WTC11 (cell line): Measurements from ENCODE around the gene NFX1.

ENCODE experiments used
- ATF2 ChIP-seq: sonication (generic); formaldehyde crosslinking; IDR thresholded peaks from 2 replicates; pipeline ENCODE4 v1.8.1; 2022; ENCODE audit warnings: low read depth, missing genetic modification reagents, borderline replicate concordance
- CBFB ChIP-seq: sonication (generic); formaldehyde crosslinking; IDR thresholded peaks from 2 replicates; pipeline ENCODE4 v1.8.1; 2022; ENCODE audit warnings: mild to moderate bottlenecking, low read depth, missing genetic modification reagents
- CREB1 ChIP-seq: sonication (generic); formaldehyde crosslinking; IDR thresholded peaks from 2 replicates; pipeline ENCODE4 v1.8.0; 2023; ENCODE audit warnings: mild to moderate bottlenecking, missing genetic modification reagents
- NR1H2 ChIP-seq: sonication (generic); formaldehyde crosslinking; IDR thresholded peaks from 2 replicates; pipeline ENCODE4 v1.9.0; 2021; ENCODE audit warnings: mild to moderate bottlenecking, moderate library complexity, missing genetic modification reagents
- NR3C1 ChIP-seq: sonication (generic); formaldehyde crosslinking; conservative IDR thresholded peaks from 2 replicates; pipeline ENCODE4 v1.8.1; 2023; ENCODE audit warnings: low read depth, mild to moderate bottlenecking, missing genetic modification reagents
- TEAD1 ChIP-seq: sonication (generic); formaldehyde crosslinking; IDR thresholded peaks from 2 replicates; pipeline ENCODE4 v1.8.0; 2022; ENCODE audit warnings: mild to moderate bottlenecking, missing genetic modification reagents
- TEAD4 ChIP-seq: sonication (generic); formaldehyde crosslinking; IDR thresholded peaks from 2 replicates; pipeline ENCODE4 v1.8.0; 2022; ENCODE audit warnings: mild to moderate bottlenecking, missing genetic modification reagents
- ZBTB21 ChIP-seq: sonication (generic); formaldehyde crosslinking; IDR thresholded peaks from 2 replicates; pipeline ENCODE4 v1.8.1; 2023; ENCODE audit warnings: mild to moderate bottlenecking, missing genetic modification reagents, borderline replicate concordance
- TF ChIP-seq, protein P1 (sequence below): sonication (generic); formaldehyde crosslinking; IDR thresholded peaks from 2 replicates; pipeline ENCODE4 v1.8.1; 2022; ENCODE audit warnings: mild to moderate bottlenecking, missing genetic modification reagents, moderate library complexity, borderline replicate concordance
- TF ChIP-seq, protein P2 (sequence below): fragments of 200-600 bp; IDR thresholded peaks from 2 replicates; pipeline ENCODE4 v1.8.0; 2022; ENCODE audit warnings: antibody characterized with exemption
- TF ChIP-seq, protein P3 (sequence below): sonication (generic); formaldehyde crosslinking; IDR thresholded peaks from 2 replicates; pipeline ENCODE4 v1.8.1; 2023; ENCODE audit warnings: mild to moderate bottlenecking, missing genetic modification reagents, moderate library complexity

- TF ChIP-seq, protein P1, sequence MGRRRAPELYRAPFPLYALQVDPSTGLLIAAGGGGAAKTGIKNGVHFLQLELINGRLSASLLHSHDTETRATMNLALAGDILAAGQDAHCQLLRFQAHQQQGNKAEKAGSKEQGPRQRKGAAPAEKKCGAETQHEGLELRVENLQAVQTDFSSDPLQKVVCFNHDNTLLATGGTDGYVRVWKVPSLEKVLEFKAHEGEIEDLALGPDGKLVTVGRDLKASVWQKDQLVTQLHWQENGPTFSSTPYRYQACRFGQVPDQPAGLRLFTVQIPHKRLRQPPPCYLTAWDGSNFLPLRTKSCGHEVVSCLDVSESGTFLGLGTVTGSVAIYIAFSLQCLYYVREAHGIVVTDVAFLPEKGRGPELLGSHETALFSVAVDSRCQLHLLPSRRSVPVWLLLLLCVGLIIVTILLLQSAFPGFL (CRISPR knock-in tag), result no peak
- TF ChIP-seq CBFB (CRISPR knock-in tag), result no peak
- TF ChIP-seq TEAD4, result no peak
- TF ChIP-seq, protein P2, sequence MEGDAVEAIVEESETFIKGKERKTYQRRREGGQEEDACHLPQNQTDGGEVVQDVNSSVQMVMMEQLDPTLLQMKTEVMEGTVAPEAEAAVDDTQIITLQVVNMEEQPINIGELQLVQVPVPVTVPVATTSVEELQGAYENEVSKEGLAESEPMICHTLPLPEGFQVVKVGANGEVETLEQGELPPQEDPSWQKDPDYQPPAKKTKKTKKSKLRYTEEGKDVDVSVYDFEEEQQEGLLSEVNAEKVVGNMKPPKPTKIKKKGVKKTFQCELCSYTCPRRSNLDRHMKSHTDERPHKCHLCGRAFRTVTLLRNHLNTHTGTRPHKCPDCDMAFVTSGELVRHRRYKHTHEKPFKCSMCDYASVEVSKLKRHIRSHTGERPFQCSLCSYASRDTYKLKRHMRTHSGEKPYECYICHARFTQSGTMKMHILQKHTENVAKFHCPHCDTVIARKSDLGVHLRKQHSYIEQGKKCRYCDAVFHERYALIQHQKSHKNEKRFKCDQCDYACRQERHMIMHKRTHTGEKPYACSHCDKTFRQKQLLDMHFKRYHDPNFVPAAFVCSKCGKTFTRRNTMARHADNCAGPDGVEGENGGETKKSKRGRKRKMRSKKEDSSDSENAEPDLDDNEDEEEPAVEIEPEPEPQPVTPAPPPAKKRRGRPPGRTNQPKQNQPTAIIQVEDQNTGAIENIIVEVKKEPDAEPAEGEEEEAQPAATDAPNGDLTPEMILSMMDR, result no peak
- TF ChIP-seq ATF2 (CRISPR knock-in tag), result no peak
- no peak for TF ChIP-seq CREB1 (CRISPR knock-in tag)
- TF ChIP-seq NR3C1 (CRISPR knock-in tag), result no peak
- TF ChIP-seq TEAD1 (CRISPR knock-in tag), result no peak
- TF ChIP-seq NR1H2 (CRISPR knock-in tag), result no peak
- TF ChIP-seq, protein P3, sequence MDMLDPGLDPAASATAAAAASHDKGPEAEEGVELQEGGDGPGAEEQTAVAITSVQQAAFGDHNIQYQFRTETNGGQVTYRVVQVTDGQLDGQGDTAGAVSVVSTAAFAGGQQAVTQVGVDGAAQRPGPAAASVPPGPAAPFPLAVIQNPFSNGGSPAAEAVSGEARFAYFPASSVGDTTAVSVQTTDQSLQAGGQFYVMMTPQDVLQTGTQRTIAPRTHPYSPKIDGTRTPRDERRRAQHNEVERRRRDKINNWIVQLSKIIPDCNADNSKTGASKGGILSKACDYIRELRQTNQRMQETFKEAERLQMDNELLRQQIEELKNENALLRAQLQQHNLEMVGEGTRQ (CRISPR knock-in tag), result no peak
- no peak for TF ChIP-seq ZBTB21
Measured at GRCh38 chr9:33295571-33295970, 5.3 kb downstream of the NFX1 start.
